Measurements from ENCODE around the gene DPY30.
"Not testable (repeated sequence)": the region's sequence is repeated elsewhere in the genome, so short reads cannot be mapped to it uniquely, and the experiment has no call there.

Gene DPY30

GRCh38 chr2:32012872-32013271 is 26.7 kb downstream of the DPY30 start:
- DNase-seq (ENCODE audit: insufficient read length, low spot score), result no peak
- no peak for FAIRE-seq
- no peak for TF ChIP-seq POLR2A (IDR thresholded peaks at IDR 0.05; ENCODE audit: low read depth, low read length)

GRCh38 chr2:32011485-32011960 is 28.1 kb downstream of the DPY30 start:
- DNase-seq (ENCODE audit: insufficient read length, low spot score) (no peak), FAIRE-seq (peak; percentile 15)
- TF ChIP-seq POLR2A (IDR thresholded peaks at IDR 0.05; ENCODE audit: low read depth, low read length), result no peak

GRCh38 chr2:32010670-32011484 is 28.7 kb downstream of the DPY30 start, which contains the start of gene MEMO1:
Gene MEMO1 (minus strand): TSS chr2:32011008. CDS start chr2:32010247, 761 bp downstream.
- DNase-seq (ENCODE audit: insufficient read length, low spot score) (peak; percentile 88), FAIRE-seq (peak; percentile 53)
- TF ChIP-seq POLR2A (IDR thresholded peaks at IDR 0.05; ENCODE audit: low read depth, low read length), result peak; percentile 34

- peak; percentile 45; the same call in 1 of the 2 replicates for TF ChIP-seq POLR2A (IDR thresholded peaks at IDR 0.05; ENCODE audit: low read depth, low read length)
- FAIRE-seq; DNase-seq (ENCODE audit: insufficient read length, low spot score): not testable (repeated sequence)
Measured at GRCh38 chr2:32010280-32010669, 29.3 kb downstream of the DPY30 start.

- DNase-seq (ENCODE audit: insufficient read length, low spot score), result peak; percentile 29
- TF ChIP-seq POLR2A (IDR thresholded peaks at IDR 0.05; ENCODE audit: low read depth, low read length), result no peak
- FAIRE-seq, result peak; percentile 30
Measured at GRCh38 chr2:32009516-32010256, 29.9 kb downstream of the DPY30 start.

- TF ChIP-seq POLR2A (IDR thresholded peaks at IDR 0.05; ENCODE audit: low read depth, low read length), result no peak
- FAIRE-seq (peak; percentile 68), DNase-seq (ENCODE audit: insufficient read length, low spot score) (peak; percentile 15)
Measured at GRCh38 chr2:32008805-32009515, 30.6 kb downstream of the DPY30 start.

GRCh38 chr2:32007121-32007391 is 32.5 kb downstream of the DPY30 start:
- no peak for TF ChIP-seq POLR2A (IDR thresholded peaks at IDR 0.05; ENCODE audit: low read depth, low read length)
- no peak for FAIRE-seq
- no peak for DNase-seq (ENCODE audit: insufficient read length, low spot score)

- TF ChIP-seq POLR2A (IDR thresholded peaks at IDR 0.05; ENCODE audit: low read depth, low read length), result no peak
- no peak for DNase-seq (ENCODE audit: insufficient read length, low spot score)
- FAIRE-seq, result no peak
Measured at GRCh38 chr2:32005371-32005976, 34.1 kb downstream of the DPY30 start.

- TF ChIP-seq POLR2A (IDR thresholded peaks at IDR 0.05; ENCODE audit: low read depth, low read length), result no peak
- FAIRE-seq (no peak), DNase-seq (ENCODE audit: insufficient read length, low spot score) (no peak)
Measured at GRCh38 chr2:32003791-32004190, 35.8 kb downstream of the DPY30 start.

GRCh38 chr2:32002406-32002805 is 37.2 kb downstream of the DPY30 start:
- TF ChIP-seq POLR2A (IDR thresholded peaks at IDR 0.05; ENCODE audit: low read depth, low read length), result no peak
- DNase-seq (ENCODE audit: insufficient read length, low spot score) (no peak), FAIRE-seq (no peak)

- DNase-seq (ENCODE audit: insufficient read length, low spot score) (no peak), FAIRE-seq (no peak)
- TF ChIP-seq POLR2A (IDR thresholded peaks at IDR 0.05; ENCODE audit: low read depth, low read length), result no peak
Measured at GRCh38 chr2:31999438-31999837, 40.2 kb downstream of the DPY30 start.

- DNase-seq (ENCODE audit: insufficient read length, low spot score), result no peak
- TF ChIP-seq POLR2A (IDR thresholded peaks at IDR 0.05; ENCODE audit: low read depth, low read length), result no peak
- no peak for FAIRE-seq
Measured at GRCh38 chr2:31998731-31999383, 40.7 kb downstream of the DPY30 start.

GRCh38 chr2:31997653-31998052 is 42.0 kb downstream of the DPY30 start:
- FAIRE-seq, result no peak
- no peak for TF ChIP-seq POLR2A (IDR thresholded peaks at IDR 0.05; ENCODE audit: low read depth, low read length)
- no peak for DNase-seq (ENCODE audit: insufficient read length, low spot score)

All from H54 (cell line).